SK-N-MC (cell line): ENCODE results near the gene EMD.
A peak's percentile ranks its signal among the peaks of the same experiment; 100 is the strongest.

Experiments
- DNase-seq: peaks from one replicate; pipeline ENCODE4 v3.0.0-alpha.2; 2011; ENCODE audit warnings: low read depth, low spot score
- H3K27ac ChIP-seq: fragments of 200-600 bp; sonication (generic); 2 replicates; pipeline ENCODE4 v1.5.1; 2016; ENCODE audit warnings: mixed run types
- H3K36me3 ChIP-seq: fragments of 200-600 bp; sonication (generic); 2 replicates; pipeline ENCODE4 v1.6.1; 2017; ENCODE audit warnings: antibody characterized with exemption, low read length, mixed read lengths; ENCODE audit not compliant: insufficient read depth
- H3K4me3 ChIP-seq: fragments of 200-600 bp; sonication (generic); 2 replicates; pipeline ENCODE4 v1.5.1; 2016
- H3K9ac ChIP-seq: fragments of 200-600 bp; sonication (generic); 2 replicates; pipeline ENCODE4 v1.8.0; 2017; ENCODE audit warnings: mixed run types, mixed read lengths; ENCODE audit not compliant: insufficient read length
- H3K9me3 ChIP-seq: fragments of 200-600 bp; sonication (generic); 2 replicates; pipeline ENCODE4 v1.6.1; 2017; ENCODE audit warnings: low read depth, mild to moderate bottlenecking, antibody characterized with exemption, low read length, moderate library complexity, mixed read lengths
- EZH2 ChIP-seq: fragments of 200-600 bp; sonication (generic); IDR thresholded peaks from one replicate; pipeline ENCODE4 v1.6.1; 2017; ENCODE audit warnings: antibody characterized with exemption
- FOXP2 ChIP-seq: optimal IDR thresholded peaks from 2 replicates; pipeline ENCODE3; 2011; ENCODE audit warnings: mild to moderate bottlenecking, moderate library complexity; ENCODE audit not compliant: insufficient read depth; ENCODE audit errors: extremely low read length, control extremely low read depth
- POLR2AphosphoS5 ChIP-seq: IDR thresholded peaks from 2 replicates; pipeline ENCODE4 v1.6.1; 2012; ENCODE audit warnings: mild to moderate bottlenecking, low read depth, low read length, borderline replicate concordance

EMD gene

GRCh38 chrX:154402622-154403127 is 23.6 kb downstream of the EMD start:
- Histone ChIP-seq H3K36me3 (peaks cover 26% of the 10 kb centered on the region), H3K4me3 (no peak overlapping the region), H3K9me3 (no peaks in the 10 kb centered on the region), H3K9ac (no peak overlapping the region), H3K27ac (peak overlapping the region; percentile 57; the same call in 1 of the 2 replicates)
- DNase-seq: no peak
- TF ChIP-seq FOXP2: no peak
- no peak for TF ChIP-seq POLR2AphosphoS5
- no peak for TF ChIP-seq EZH2

- no peak overlapping the region for H3K27ac ChIP-seq
- no peak for DNase-seq
- no peak overlapping the region for H3K4me3 ChIP-seq
- H3K9ac ChIP-seq: no peak overlapping the region
- peaks cover 26% of the 10 kb centered on the region for H3K36me3 ChIP-seq
- no peak for TF ChIP-seq POLR2AphosphoS5
- TF ChIP-seq FOXP2: no peak
- TF ChIP-seq EZH2: no peak
- H3K9me3 ChIP-seq: no peaks in the 10 kb centered on the region
Measured at GRCh38 chrX:154403192-154403591, 24.1 kb downstream of the EMD start.

DNA sequence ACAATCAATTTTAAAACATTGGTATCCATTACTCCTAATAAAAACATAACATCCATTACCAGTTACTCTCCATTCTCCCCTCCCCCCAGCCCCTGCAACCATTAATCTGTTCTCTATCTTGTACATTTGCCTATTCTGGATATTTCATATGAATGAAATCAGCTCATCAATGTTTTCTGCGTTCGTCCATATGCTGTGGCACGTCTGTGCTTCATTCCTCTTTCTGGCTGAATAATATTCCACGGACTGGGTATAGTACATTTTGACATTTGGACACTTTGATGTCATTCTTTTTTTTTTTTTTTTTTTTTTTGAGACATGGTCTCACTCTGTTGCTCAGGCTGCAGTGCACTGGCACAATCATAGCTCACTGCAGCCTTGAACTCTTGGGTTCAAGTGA is 24.8 kb downstream of the EMD start:
- H3K27ac ChIP-seq: no peak overlapping the region
- H3K9ac ChIP-seq: no peak overlapping the region
- H3K36me3 ChIP-seq: peaks cover 22% of the 10 kb centered on the region
- no peaks in the 10 kb centered on the region for H3K9me3 ChIP-seq
- no peak for DNase-seq
- no peak for TF ChIP-seq EZH2
- no peak overlapping the region for H3K4me3 ChIP-seq

DNA sequence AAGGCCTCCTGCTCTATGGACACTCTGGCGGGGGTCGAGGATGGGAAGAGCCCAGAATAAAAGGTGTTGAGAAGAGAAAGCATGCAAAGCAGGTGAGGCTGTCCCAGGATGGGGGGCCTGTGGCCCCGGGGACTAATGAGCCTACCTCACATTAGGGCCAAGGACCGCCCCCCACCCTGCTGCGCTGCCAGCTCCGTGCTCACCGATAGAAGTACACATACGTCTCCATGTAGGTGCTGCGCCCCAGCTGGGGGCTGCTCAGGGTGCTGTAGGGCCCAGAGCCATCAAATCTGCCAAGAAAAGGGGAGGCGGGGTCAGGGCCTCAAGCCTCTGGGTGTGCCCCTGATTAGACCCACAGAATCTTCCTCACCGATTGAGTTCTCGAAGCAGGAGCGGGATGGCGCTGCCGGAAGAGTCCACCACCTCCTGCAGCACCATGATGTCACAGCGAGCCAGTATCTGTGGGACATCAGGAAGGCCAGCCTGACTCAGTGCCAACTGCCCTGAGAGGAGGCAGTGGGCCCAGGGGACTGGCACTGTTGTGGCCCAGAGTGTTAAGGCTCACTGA is 25.6 kb downstream of the EMD start:
- Histone ChIP-seq H3K9me3 (no peaks in the 10 kb centered on the region), H3K4me3 (no peak overlapping the region), H3K27ac (no peak overlapping the region), H3K9ac (no peak overlapping the region), H3K36me3 (peaks cover 14% of the 10 kb centered on the region)
- TF ChIP-seq FOXP2 (no peak), EZH2 (no peak), POLR2AphosphoS5 (no peak)
- no peak for DNase-seq

GRCh38 chrX:154408659-154409221 is 29.6 kb downstream of the EMD start:
- TF ChIP-seq POLR2AphosphoS5 (no peak), EZH2 (no peak), FOXP2 (no peak)
- Histone ChIP-seq H3K4me3 (no peak overlapping the region), H3K36me3 (no peaks in the 10 kb centered on the region), H3K9me3 (no peaks in the 10 kb centered on the region), H3K9ac (no peak overlapping the region), H3K27ac (no peak overlapping the region)
- DNase-seq: no peak

- H3K9me3 ChIP-seq: no peaks in the 10 kb centered on the region
- H3K4me3 ChIP-seq: no peak within 1 kb of the TSS
- H3K27ac ChIP-seq: no peak within 1 kb of the TSS
- no peak for DNase-seq
- H3K9ac ChIP-seq: no peak within 1 kb of the TSS
- no peaks in the 10 kb centered on the region for H3K36me3 ChIP-seq
- no peak for TF ChIP-seq POLR2AphosphoS5
- no peak for TF ChIP-seq FOXP2
- TF ChIP-seq EZH2: no peak
Measured at GRCh38 chrX:154409222-154409871, 30.3 kb downstream of the EMD start, which contains the start of gene DNASE1L1. Gene DNASE1L1 (minus strand): TSS chrX:154409254. CDS start chrX:154405568, 3,686 bp downstream.

GRCh38 chrX:154411981-154412340 is 32.9 kb downstream of the EMD start:
- H3K36me3 ChIP-seq: no peaks in the 10 kb centered on the region
- no peaks in the 10 kb centered on the region for H3K9me3 ChIP-seq
- peak overlapping the region; percentile 76 for H3K9ac ChIP-seq
- no peak overlapping the region for H3K27ac ChIP-seq
- DNase-seq: no peak
- H3K4me3 ChIP-seq: peak overlapping the region; percentile 80
- TF ChIP-seq FOXP2 (no peak), POLR2AphosphoS5 (no peak; the same call in 1 of the 2 replicates), EZH2 (no peak)

DNA sequence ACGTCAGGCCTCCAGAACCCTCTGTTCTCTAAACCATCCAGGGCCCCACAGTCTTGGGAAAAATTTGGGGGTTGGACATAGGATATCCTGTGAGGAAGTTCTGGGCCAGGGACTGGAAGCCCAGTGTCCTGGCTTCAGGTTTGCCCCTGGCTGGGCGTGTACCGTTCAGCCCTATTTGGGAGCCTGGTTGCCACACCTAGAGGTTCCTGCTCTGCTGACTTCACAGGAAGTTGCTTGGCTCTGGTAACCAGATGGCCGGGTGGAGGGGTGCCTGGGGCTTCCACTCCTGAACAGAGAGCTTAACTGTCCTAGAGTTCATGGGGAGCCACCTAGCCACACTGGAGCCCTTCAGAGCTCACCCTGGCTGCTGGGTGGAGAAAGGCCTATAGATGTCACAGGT is 33.4 kb downstream of the EMD start:
- H3K9ac ChIP-seq: no peak overlapping the region
- H3K27ac ChIP-seq: no peak overlapping the region
- no peak for DNase-seq
- TF ChIP-seq FOXP2 (no peak), POLR2AphosphoS5 (no peak), EZH2 (no peak)
- no peaks in the 10 kb centered on the region for H3K9me3 ChIP-seq
- no peaks in the 10 kb centered on the region for H3K36me3 ChIP-seq
- H3K4me3 ChIP-seq: peak overlapping the region; percentile 80
